Fibroblast of villous mesenchyme (primary cell): Measurements from ENCODE around the gene E4F1. TPM values are rescaled to one million over a fixed set of nuclear protein-coding genes. Genes with fewer than 3 reads are reported as not detected.

ENCODE experiments used
- DNase-seq: peaks from one replicate; pipeline ENCODE4 v3.0.0-alpha.2; 2010; ENCODE audit warnings: low read depth
- H3K4me3 ChIP-seq: 2 replicates; pipeline ENCODE4 v1.5.1; 2011; ENCODE audit warnings: low read depth, mild to moderate bottlenecking, low read length
- CTCF ChIP-seq: IDR thresholded peaks from 2 replicates; pipeline ENCODE4 v1.5.1; 2012; ENCODE audit warnings: low read depth, mild to moderate bottlenecking, low read length; ENCODE audit not compliant: insufficient read depth
- total RNA-seq: library from RNA; depleted of rRNA; stranded (reverse); fragments of >200 nt; gene quantifications from 2 replicates; pipeline ENCODE4 v1.2.3, GENCODE V29; 2012

E4F1 gene
- total RNA-seq, 1 donor = 25.9 TPM

DNA sequence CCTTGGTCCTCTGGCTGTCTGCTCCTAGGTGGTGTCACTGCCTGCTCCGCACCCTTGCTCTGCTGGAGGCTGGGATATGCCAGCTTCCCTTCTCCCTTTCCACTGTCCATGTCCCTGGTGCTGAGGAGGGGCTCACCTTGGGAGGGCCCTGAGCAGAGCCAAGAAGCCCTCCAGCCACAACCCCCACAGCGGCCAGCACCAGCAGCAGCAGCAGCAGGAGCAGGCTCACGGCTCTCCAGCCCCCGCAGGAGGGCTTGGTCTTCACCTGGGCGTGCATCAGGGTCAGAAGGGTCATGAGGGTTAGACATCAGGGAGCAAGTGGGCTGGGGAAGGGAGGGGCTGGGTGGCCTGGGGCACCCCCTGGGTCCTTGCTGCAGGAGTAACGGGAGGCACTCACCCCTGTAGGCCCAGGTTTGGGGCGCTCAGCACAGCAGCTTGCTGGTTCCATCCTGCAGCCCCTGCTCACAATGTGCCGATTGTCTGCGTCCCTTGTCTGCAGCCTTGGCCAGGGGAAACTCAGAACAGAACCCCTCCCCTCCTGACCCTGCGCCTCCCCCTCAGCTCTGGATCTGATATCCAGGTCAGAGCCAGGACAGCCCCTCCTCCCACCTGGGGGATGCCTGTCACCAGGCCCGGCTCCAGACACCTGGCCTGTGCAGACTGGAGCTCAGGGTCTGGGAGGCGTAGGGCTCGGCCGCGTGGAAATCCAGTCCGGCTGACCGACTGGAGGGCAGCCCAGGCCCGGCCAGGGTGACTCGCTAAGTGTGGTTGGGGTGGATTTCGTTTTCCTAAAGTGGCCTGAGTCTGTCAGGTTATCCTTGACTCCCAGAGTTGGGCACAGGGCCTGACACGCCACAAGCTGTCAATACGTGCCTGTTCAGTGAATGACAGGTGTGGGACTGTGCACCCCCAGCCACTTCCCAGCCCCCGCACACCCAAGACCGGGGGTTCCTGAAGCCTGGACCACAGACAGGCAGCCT is 12.7 kb upstream of the E4F1 start, which contains the start of gene BRICD5:
TSS of gene BRICD5 (minus strand) at position 478 of the 980 bp plus-strand sequence. CDS start at position 448, 30 bp downstream.
- DNase-seq = no peak
- TF ChIP-seq CTCF = no peak
- no peak within 1 kb of the TSS for H3K4me3 ChIP-seq

DNA sequence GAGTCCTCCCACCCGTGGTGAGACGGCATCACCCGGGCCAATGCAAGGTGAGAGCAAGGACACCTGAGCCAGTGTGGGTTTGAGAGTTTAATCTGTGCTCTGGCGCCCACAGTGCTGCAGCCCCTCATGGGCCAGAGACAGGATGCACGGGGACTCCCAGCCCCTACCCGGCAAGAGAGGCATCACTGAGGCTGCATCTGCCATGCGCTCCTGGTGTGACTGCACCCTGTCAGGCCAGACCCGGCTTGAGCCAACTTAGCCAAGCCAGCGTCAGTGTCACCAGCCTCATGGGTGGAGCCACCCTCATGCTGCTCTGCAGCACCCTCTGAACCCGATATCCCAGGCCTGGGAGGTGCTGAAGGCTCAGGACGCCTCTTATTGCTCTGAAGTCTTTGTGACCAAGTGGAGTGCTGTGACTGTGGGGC is 11.5 kb upstream of the E4F1 start:
- H3K4me3 ChIP-seq = no peak overlapping the region
- no peak for DNase-seq
- no peak for TF ChIP-seq CTCF

- no peak for DNase-seq
Measured at GRCh38 chr16:2212362-2213324, 10.7 kb upstream of the E4F1 start.

DNA sequence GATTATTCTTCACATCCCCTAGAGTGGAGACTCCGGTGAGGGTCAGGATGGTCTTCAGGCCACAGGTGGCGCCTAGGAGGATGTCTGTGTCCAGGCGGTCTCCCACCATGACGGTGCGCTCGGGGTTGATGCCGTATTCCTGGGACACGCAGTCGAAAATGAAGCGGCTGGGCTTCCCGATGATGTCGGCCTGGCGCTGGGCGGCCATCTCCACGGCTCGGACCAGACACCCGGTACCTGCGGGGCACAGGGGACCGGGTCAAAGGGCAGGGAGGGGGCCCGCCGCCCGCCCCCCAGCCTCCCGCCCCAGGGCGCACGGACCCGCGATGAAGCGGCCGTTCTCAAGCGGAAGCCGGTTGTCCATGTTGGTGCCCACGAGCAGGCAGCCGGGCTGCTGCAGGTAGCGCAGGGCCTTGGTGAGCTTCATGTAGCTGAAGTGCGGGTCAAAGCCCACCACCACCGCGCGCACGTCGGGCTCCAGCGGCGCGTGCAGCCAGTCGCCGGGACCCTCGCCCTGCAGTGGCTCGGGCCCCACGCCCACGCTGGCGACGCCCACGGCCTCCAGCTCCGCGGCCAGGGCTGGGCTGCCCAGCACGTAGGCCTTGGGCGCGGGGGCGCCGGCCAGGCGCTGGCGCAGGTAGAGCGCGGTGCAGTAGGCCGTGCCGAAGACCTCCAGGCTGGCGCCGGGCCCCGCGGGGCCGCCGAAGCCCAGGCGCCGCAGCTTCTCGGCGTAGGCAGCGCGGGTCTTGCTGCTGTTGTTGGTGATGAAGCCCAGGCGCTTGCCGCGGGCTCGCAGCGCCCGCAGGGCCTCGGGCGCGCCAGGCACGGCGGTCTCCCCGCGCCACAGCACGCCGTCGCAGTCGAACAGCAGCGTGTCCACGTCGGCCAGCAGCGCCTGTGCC is 9.3 kb upstream of the E4F1 start:
- DNase-seq = peak; percentile 14
- peak overlapping the region; percentile 65 for H3K4me3 ChIP-seq
- TF ChIP-seq CTCF = no peak

More at GRCh38 chr16:2212362-2213324, 10.7 kb upstream of the E4F1 start:
- no peak for TF ChIP-seq CTCF
- peak overlapping the region; percentile 65 for H3K4me3 ChIP-seq

- TF ChIP-seq CTCF = no peak
- peak within 1 kb of the TSS; percentile 82 for H3K4me3 ChIP-seq
- no peak for DNase-seq
Measured at GRCh38 chr16:2214719-2214968, 8.7 kb upstream of the E4F1 start, which contains the start of gene PGP. TSS of gene PGP (minus strand) at chr16:2214840. CDS start at chr16:2214777, 63 bp downstream.

DNA sequence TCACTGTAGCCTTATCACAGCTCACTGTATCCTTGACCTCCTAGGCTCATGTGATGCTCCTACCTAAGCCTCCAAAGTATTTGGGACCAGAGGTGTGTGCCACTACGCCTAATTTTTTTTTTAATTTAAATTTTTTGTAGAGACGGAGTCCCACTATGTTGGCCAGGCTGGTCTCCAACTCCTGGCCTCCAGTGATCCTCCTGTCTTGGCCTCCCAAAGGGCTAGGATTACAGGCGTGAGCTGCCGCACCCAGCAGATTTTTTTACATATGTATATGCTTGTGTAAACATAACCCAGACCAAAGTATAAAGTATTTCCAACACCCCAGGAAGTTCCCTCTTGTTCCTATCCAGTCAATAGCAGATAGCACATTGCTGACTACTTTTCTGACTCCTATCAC is 7.1 kb upstream of the E4F1 start:
- no peak for TF ChIP-seq CTCF
- no peak overlapping the region for H3K4me3 ChIP-seq
- no peak for DNase-seq
